Neural cell (in vitro differentiated cells): ENCODE results near the gene DNAAF5.

Source experiments
- CTCF ChIP-seq: fragments of 450-650 bp; IDR thresholded peaks from 2 replicates; pipeline ENCODE4 v1.5.1; 2014; ENCODE audit warnings: antibody characterized with exemption, mild to moderate bottlenecking, moderate library complexity; ENCODE audit not compliant: poor library complexity, severe bottlenecking
- EP300 ChIP-seq: fragments of 450-650 bp; conservative IDR thresholded peaks from 2 replicates; pipeline ENCODE4 v1.6.1; 2014; ENCODE audit warnings: antibody characterized with exemption, mild to moderate bottlenecking, moderate library complexity; ENCODE audit not compliant: poor library complexity, severe bottlenecking
- RAD21 ChIP-seq: fragments of 450-650 bp; conservative IDR thresholded peaks from 2 replicates; pipeline ENCODE4 v1.6.1; 2014; ENCODE audit warnings: antibody characterized with exemption, mild to moderate bottlenecking, moderate library complexity

DNA sequence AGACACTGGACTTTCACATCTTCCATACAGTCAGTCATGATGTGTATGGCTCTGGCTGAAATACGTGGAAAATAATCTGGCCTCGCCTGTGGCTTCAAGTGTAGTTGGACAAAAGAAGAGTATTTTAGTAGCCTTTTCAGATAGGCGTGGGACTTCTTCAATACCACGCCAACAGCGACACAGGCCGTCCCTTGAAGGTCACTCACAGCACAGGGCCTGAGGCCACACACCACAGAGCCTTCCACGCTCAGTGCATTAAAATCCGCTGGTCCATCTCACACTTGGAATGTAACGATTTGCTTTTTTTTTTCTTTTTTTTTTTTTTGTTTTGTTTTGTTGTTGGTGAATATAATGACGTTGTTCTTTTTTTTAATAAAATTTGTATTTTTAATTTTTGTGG lies 54.0 kb downstream of the DNAAF5 start:
- TF ChIP-seq CTCF (no peak), EP300 (no peak), RAD21 (no peak)
